Vein endothelial cell (primary cell): Measurements from ENCODE around the gene NRL. TPM values are rescaled to one million over a fixed set of nuclear protein-coding genes. Genes with fewer than 3 reads are reported as not detected.

Source experiments
- small RNA-seq: library from RNA; depleted of rRNA; stranded (forward); fragments of <200 nt; gene quantifications from one replicate; pipeline ENCODE3, GENCODE V24; 2012
- total RNA-seq: library from RNA; depleted of rRNA; stranded (reverse); fragments of >200 nt; gene quantifications from 2 replicates; pipeline ENCODE4 v1.2.3, GENCODE V29; 2012

NRL gene
- 0.98 and 1.1 TPM in 2 replicates for total RNA-seq

GRCh38 chr14:24114532-24115421, at the start of gene NRL, which contains the start of gene DCAF11:
TSS of gene NRL (minus strand) at chr14:24114949. CDS start at chr14:24082848, 32,101 bp downstream.
TSS of gene DCAF11 (plus strand) at chr14:24114777. CDS start at chr14:24115595, 818 bp downstream.

DNA sequence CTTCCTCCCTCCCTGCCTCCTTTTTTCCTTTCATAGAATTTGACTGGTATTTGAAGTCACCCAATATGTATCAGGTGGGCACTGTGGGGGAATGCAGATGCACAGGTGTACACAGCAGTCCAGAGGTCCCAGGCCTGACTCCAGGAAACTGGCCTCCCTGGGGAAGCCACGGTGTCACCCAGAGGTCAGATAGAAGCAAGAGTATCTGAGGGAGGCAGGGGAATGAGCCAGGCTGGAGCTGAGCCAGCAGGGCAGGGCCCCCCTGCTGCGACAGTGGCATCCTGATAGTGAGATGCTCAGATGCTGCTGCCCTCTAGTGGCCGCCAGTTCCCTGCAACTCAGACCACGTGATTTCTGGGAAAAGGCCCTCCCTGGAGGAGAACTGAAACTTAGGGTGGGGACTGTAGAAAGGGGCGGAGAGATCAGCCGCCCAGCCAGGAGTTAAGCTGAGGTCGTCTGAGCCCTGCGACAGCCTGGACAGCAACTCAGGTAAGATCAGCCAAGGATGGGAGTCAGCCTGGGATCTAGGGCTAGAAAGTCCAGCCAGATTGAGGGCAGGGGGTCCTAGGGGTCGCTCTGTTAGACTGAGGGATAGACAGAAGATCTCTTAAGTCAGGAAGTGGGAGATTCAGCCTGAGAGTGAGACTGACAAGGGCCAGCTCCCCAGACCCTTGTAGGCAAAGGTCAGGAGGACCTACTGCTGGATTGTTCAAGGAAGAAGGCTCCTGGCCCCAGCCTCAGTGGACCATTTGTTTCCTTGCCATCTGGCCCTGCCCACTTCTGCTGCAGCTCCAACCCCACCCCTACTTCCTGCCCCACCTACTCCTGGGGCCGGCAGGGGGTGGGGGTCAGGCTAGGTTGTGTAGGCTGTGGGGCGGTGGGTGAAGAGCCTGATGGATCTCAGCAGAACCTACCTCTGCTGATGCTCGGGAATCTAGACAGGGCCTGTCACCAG, 46.4 kb upstream of the NRL start, which contains the start of gene IRF9:
Gene IRF9 (plus strand): TSS at position 416 of the 955 bp plus-strand sequence. CDS start 880 bp downstream, outside the sequence.

GRCh38 chr14:24146978-24147760, 32.4 kb upstream of the NRL start, which contains the start of gene RNF31:
TSS of gene RNF31 (plus strand) at chr14:24147498. CDS start at chr14:24147699, 201 bp downstream.

DNA sequence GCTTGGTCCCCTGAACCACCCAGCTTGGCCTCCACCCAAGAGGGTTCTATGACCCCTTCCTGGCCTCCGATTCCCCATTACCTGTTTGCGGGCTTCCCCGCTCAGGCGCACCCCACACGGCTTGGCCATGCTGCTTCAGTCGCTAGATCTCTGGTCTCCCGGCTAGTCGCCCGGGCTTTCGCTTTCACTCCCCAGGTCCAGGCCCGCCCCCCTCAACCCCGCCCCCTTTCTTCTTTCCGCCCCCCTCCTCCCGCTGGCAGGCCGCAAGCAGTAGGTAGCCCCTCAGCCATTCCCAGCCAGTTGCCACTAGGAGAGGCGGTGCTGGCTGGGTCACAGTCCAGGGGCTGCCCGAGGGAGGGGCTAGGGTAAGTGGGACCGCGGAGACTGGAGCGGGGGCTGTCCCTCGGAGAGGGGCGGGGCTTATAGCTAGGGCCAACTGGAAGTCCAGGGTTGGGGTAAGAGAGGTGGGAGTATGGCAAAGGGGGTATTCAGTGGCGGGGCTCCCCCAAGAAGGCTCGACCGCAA, 31.8 kb upstream of the NRL start, which contains the start of gene PSME2:
Gene PSME2 (minus strand): TSS at position 158 of the 525 bp plus-strand sequence. CDS start 29 bp downstream, at position 129.

DNA sequence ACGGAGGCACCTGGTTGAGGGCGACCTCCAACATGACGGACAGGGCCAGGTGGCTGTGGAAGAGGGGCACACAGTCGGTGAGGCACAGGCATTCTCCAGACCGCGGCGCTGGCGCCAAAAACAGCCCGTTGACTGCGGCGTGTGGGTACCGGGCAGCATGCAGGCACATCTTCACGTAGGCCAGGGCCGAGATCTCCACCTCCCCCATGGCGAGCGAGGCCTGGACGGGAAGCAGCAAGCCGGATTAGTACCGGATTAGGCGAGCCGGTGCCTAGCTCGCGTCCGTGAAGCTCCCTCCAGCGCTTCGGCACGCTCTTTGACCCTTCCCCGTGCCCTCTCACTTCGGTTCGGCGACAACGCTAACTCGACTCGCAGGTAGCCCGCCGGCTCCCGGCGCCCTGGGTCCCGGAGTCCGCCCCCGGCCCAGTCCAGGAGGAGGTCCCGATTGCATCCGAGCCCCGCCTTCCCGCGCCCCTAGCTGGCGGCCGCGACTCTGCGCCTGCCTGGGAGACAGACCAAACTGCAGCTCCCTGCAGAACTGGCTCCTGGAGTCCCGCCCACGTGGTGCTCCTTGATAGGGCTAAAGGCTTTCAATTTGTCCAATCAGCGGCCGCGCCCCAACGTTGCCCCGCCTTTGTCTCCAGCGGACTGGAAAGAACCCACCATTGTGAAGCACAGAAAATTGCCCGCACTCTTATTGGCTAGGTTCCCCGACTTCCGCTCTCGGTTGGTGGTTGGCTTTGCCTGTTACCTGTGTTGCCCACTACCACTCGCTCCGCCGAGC, 26.5 kb upstream of the NRL start, which contains the start of gene EMC9:
Gene EMC9 (minus strand): TSS at position 495 of the 784 bp plus-strand sequence. CDS start 287 bp downstream, at position 208.

GRCh38 chr14:24135834-24136683, 21.3 kb upstream of the NRL start, which contains the start of gene PSME1:
TSS of gene PSME1 (plus strand) at chr14:24136194. CDS start at chr14:24136263, 69 bp downstream.

DNA sequence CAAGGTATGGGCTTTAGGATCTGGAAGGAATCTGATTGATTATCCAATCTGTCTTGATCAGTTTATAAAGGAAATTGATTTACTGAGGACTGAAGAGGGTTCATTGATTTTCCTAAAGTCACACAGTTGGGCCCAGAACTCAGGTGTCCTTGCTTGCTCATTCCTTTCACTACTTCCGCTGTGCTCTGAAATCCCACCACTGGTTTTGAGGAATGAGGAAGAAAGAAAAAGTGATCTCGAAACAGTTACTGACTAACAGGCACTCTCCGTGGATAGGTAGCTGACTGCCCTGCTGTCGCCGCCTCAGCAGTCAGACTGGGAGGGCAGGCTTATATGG, 15.6 kb upstream of the NRL start, which contains the start of gene FITM1:
Gene FITM1 (plus strand): TSS at position 280 of the 337 bp plus-strand sequence. CDS start 905 bp downstream, outside the sequence.

DNA sequence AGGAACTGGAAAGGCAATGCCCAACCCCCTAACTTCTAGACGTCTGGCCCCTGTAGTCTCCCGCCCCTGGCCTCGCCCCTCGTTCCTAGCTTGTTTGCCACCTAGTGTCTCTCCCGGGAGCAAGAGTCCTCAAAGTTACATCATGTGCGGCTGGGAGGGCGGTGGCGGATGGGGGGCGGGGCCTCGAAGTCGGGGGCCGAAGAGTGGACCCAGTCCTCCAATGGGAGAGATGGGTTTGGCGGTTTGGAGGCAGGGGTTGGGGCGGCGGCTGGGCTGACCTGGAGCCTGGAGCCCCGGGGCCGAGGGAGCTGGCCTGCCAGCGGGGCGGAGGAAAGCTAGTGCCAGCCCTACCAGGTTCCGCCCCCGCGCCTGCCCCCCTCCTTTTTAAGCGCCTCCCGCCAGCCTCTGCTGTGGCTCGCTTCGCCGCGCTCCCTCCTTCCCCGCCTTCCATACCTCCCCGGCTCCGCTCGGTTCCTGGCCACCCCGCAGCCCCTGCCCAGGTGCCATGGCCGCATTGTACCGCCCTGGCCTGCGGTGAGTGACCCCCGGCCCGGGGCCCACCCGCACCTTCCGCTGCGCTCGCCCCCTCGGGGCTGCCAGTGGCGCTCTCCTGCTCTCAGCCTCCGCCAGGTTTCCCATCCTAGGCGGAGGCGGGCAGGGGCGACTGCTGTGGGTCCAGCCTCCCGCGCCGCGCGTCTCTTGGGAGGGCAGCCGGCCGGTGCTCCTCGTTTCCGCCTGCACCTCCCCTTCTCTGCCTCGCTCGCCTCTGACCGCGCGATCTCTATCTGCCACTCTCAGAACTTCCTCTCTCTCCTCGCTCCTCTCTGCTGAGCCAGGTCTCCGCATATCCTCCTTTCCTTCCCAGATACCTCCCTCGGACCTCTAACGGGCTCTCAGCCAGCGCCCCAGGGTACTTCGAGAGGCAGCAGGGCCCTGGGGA, 20.6 kb downstream of the NRL start, which contains the start of gene PCK2:
Gene PCK2 (plus strand): TSS at position 411 of the 940 bp plus-strand sequence. CDS start 95 bp downstream, at position 506.

GRCh38 chr14:24071144-24071697, 43.5 kb downstream of the NRL start, which contains the start of gene CPNE6:
TSS of gene CPNE6 (plus strand) at chr14:24071562. CDS start at chr14:24072937, 1,375 bp downstream.

GRCh38 chr14:24051789-24052655, 62.7 kb downstream of the NRL start, which contains the start of gene CARMIL3:
TSS of gene CARMIL3 (plus strand) at chr14:24052009. CDS start at chr14:24052154, 145 bp downstream.

Small RNAs within 50 kb of the gene (small RNA-seq; reads per million reads assigned to genes)
- gene RNA5SP383, result 0.27 reads per million, percentile 4 among the genes with 10 or more reads in this experiment

Other genes with a start within 250 kb of the NRL start
- 31.7 and 35.9 TPM in 2 replicates for gene DHRS4, start 161.2 kb downstream of the NRL start, total RNA-seq
- gene DHRS4L2, start 126.0 kb downstream of the NRL start, total RNA-seq, result 8.6 and 10.8 TPM in 2 replicates
- gene CARMIL3, start 62.9 kb downstream of the NRL start, total RNA-seq, result under 0.01 TPM in 1 of 2 replicates, not detected in the other
- gene CPNE6, start 43.4 kb downstream of the NRL start, total RNA-seq, result not detected in 2 replicates
- gene PCK2, start 20.6 kb downstream of the NRL start, total RNA-seq, result 3.0 and 8.5 TPM in 2 replicates
- gene DCAF11, start 172 bp downstream of the NRL start, total RNA-seq, result 47.0 and 51.9 TPM in 2 replicates
- gene FITM1, start 15.7 kb upstream of the NRL start, total RNA-seq, result 0.65 TPM in 1 of 2 replicates, not detected in the other
- gene PSME1, start 21.2 kb upstream of the NRL start, total RNA-seq, result 68.6 and 101 TPM in 2 replicates
- gene EMC9, start 26.6 kb upstream of the NRL start, total RNA-seq, result 8.5 and 16.3 TPM in 2 replicates
- gene PSME2, start 31.7 kb upstream of the NRL start, total RNA-seq, result 54.7 and 62.1 TPM in 2 replicates
- 48.3 and 60.3 TPM in 2 replicates for gene RNF31, start 32.5 kb upstream of the NRL start, total RNA-seq
- 31.0 and 35.6 TPM in 2 replicates for gene IRF9, start 46.3 kb upstream of the NRL start, total RNA-seq
- gene REC8, start 57.1 kb upstream of the NRL start, total RNA-seq, result 1.3 and 4.1 TPM in 2 replicates
- 51.3 and 58.8 TPM in 2 replicates for gene IPO4, start 73.9 kb upstream of the NRL start, total RNA-seq
- 53.6 and 62.3 TPM in 2 replicates for gene TM9SF1, start 80.5 kb upstream of the NRL start, total RNA-seq
- gene TSSK4, start 90.7 kb upstream of the NRL start, total RNA-seq, result 0.10 TPM in 1 of 2 replicates, not detected in the other
- gene CHMP4A, start 98.5 kb upstream of the NRL start, total RNA-seq, result 25.6 and 33.3 TPM in 2 replicates
- gene MDP1, start 101.1 kb upstream of the NRL start, total RNA-seq, result 9.1 TPM in 2 replicates
- gene NEDD8, start 117.4 kb upstream of the NRL start, total RNA-seq, result 128 and 131 TPM in 2 replicates
- gene GMPR2, start 118.0 kb upstream of the NRL start, total RNA-seq, result 67.4 and 69.9 TPM in 2 replicates
- 55.5 and 59.4 TPM in 2 replicates for gene TINF2, start 127.7 kb upstream of the NRL start, total RNA-seq
- 0.98 and 1.8 TPM in 2 replicates for gene TGM1, start 148.2 kb upstream of the NRL start, total RNA-seq
- 35.1 and 45.1 TPM in 2 replicates for gene RABGGTA, start 156.6 kb upstream of the NRL start, total RNA-seq
- gene DHRS1, start 184.8 kb upstream of the NRL start, total RNA-seq, result 12.4 and 21.6 TPM in 2 replicates
- gene NOP9, start 184.9 kb upstream of the NRL start, total RNA-seq, result 32.3 and 34.9 TPM in 2 replicates
- 1.6 and 3.0 TPM in 2 replicates for gene CIDEB, start 193.0 kb upstream of the NRL start, total RNA-seq
- gene LTB4R2, start 195.2 kb upstream of the NRL start, total RNA-seq, result 6.5 and 10.6 TPM in 2 replicates
- gene LTB4R, start 196.6 kb upstream of the NRL start, total RNA-seq, result 2.9 and 3.2 TPM in 2 replicates
- gene ADCY4, start 220.1 kb upstream of the NRL start, total RNA-seq, result 55.1 and 90.2 TPM in 2 replicates
- 4.2 and 4.9 TPM in 2 replicates for gene RIPK3, start 225.0 kb upstream of the NRL start, total RNA-seq